ENCODE results near the gene MEMO1. TPM values are rescaled to one million over a fixed set of nuclear protein-coding genes. Genes with fewer than 3 reads are reported as not detected.
"Not testable (repeated sequence)": the region's sequence is repeated elsewhere in the genome, so short reads cannot be mapped to it uniquely, and the experiment has no call there.

The MEMO1 gene
- total RNA-seq, 2 experiments from 2014 or later: 39.6 to 39.8 TPM

DNA sequence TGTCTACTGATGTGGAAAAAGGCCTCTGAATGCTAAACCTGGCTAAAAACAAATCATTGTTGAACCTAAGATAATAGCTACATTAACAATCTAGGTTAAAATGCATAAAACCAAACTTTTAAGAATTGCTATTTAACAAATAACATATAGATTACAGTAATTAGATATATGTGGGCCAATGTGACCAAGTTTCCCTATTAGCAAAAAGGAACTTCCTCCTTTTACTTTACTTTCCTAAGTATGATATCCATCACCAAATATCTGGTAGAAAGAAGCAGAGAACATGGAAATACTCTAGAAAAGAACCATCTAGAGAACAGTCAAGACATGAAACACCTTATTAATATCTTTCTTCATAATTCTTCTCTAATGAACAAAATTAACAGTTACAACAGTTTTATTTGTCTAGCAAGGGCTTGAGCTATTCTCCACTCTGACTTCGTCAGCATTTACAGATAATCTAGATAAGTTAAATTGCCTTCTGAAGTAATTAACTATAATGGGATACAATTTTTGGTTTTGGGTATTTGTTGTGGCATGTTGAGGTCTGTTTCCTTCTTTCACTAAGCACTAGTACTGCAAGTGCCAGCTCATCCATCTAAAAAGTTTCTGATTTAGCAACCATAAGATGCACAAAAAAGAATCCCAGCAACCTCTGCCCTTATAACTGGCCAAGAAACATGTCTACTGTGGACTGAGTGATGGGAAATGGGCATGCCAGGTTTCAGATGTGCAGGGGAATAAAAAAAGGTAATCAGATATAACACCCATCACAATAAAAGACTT lies 53.3 kb downstream of the MEMO1 start:
- Mint-ChIP-seq H3K36me3 (ENCODE audit: low read depth) (peaks cover 31% of the 10 kb centered on the region), H3K9me3 (no peaks in the 10 kb centered on the region), H3K27ac (peak overlapping the region; percentile 7), H3K27me3 (no peaks in the 10 kb centered on the region), H3K4me3 (peak overlapping the region; percentile 42), H3K4me1 (ENCODE audit: low read depth) (peaks cover 50% of the 10 kb centered on the region)
- Histone ChIP-seq H3K36me3 (ENCODE audit: insufficient read depth, low read length) (no peaks in the 10 kb centered on the region), H3K27me3 (ENCODE audit: control insufficient read depth in 1 of 2, insufficient read depth in 2 of 2, low read length in 2 of 2) (no peaks in the 10 kb centered on the region), H3K27ac (ENCODE audit: low read depth in 1 of 2, low read length in 2 of 2) (no peak overlapping the region), H3K4me3 (ENCODE audit: low read length) (no peak overlapping the region), H3K4me1 (ENCODE audit: insufficient read depth, low read length) (peaks cover 21% of the 10 kb centered on the region), H3K9me3 (ENCODE audit: control insufficient read depth in 1 of 2, insufficient read depth in 1 of 2, low read length in 2 of 2) (no peaks in the 10 kb centered on the region)
- ATAC-seq (ENCODE audit: poor library complexity) (no peak), DNase-seq (no peak)
- intact Hi-C loops (cut with DNase I, micrococcal nuclease): no loop called here
- ChIA-PET POLR2A (interaction anchor here (0.6 to 0.7 kb wide), 2 partner anchors 9 to 53 kb away, joined by 3 read pairs; partner anchors contain the start of gene MEMO1), CTCF (interaction anchor here (0.6 to 1.1 kb wide), 2 partner anchors 9 to 58 kb away, joined by 3 read pairs; no protein-coding TSS in a partner anchor)
- TF ChIP-seq, protein P1, sequence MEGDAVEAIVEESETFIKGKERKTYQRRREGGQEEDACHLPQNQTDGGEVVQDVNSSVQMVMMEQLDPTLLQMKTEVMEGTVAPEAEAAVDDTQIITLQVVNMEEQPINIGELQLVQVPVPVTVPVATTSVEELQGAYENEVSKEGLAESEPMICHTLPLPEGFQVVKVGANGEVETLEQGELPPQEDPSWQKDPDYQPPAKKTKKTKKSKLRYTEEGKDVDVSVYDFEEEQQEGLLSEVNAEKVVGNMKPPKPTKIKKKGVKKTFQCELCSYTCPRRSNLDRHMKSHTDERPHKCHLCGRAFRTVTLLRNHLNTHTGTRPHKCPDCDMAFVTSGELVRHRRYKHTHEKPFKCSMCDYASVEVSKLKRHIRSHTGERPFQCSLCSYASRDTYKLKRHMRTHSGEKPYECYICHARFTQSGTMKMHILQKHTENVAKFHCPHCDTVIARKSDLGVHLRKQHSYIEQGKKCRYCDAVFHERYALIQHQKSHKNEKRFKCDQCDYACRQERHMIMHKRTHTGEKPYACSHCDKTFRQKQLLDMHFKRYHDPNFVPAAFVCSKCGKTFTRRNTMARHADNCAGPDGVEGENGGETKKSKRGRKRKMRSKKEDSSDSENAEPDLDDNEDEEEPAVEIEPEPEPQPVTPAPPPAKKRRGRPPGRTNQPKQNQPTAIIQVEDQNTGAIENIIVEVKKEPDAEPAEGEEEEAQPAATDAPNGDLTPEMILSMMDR (IDR thresholded peaks at IDR 0.05): no peak

GRCh38 chr2:31956934-31957333 lies 53.9 kb downstream of the MEMO1 start:
- H3K4me3 Mint-ChIP-seq: peak overlapping the region; percentile 34
- ATAC-seq (ENCODE audit: poor library complexity); H3K9me3 Mint-ChIP-seq; H3K27ac ChIP-seq (ENCODE audit: low read depth in 1 of 2, low read length in 2 of 2); H3K4me3 ChIP-seq (ENCODE audit: low read length); H3K36me3 ChIP-seq (ENCODE audit: insufficient read depth, low read length); H3K9me3 ChIP-seq (ENCODE audit: control insufficient read depth in 1 of 2, insufficient read depth in 1 of 2, low read length in 2 of 2); intact Hi-C loops (cut with DNase I, micrococcal nuclease); H3K27me3 ChIP-seq (ENCODE audit: control insufficient read depth in 1 of 2, insufficient read depth in 2 of 2, low read length in 2 of 2); H3K27me3 Mint-ChIP-seq: not testable (repeated sequence)
- peaks cover 27% of the 10 kb centered on the region for H3K36me3 Mint-ChIP-seq (ENCODE audit: low read depth)
- CTCF ChIA-PET: interaction anchor here (1.1 kb wide), 1 partner anchor 10 kb away, joined by 3 read pairs; no protein-coding TSS in a partner anchor
- H3K4me1 ChIP-seq (ENCODE audit: insufficient read depth, low read length): peaks cover 21% of the 10 kb centered on the region
- peak overlapping the region; percentile 42 for H3K27ac Mint-ChIP-seq
- peak in 3 of 14 experiments; percentile 13 to 40 (median 30) for DNase-seq
- peaks cover 43% of the 10 kb centered on the region for H3K4me1 Mint-ChIP-seq (ENCODE audit: low read depth)
- POLR2A ChIA-PET: interaction anchor here (0.7 kb wide), 1 partner anchor 54 kb away, joined by 3 read pairs; the partner anchor contains the start of gene MEMO1

GRCh38 chr2:31956312-31956711 lies 54.5 kb downstream of the MEMO1 start:
- no peak overlapping the region for H3K4me3 ChIP-seq (ENCODE audit: low read length)
- intact Hi-C loops (cut with DNase I, micrococcal nuclease): no loop called here

GRCh38 chr2:31953095-31953494 lies 57.7 kb downstream of the MEMO1 start:
- H3K27me3 ChIP-seq (ENCODE audit: control insufficient read depth in 1 of 2, insufficient read depth in 2 of 2, low read length in 2 of 2); DNase-seq; H3K27ac ChIP-seq (ENCODE audit: low read depth in 1 of 2, low read length in 2 of 2); H3K4me3 Mint-ChIP-seq; CTCF ChIA-PET; H3K27me3 Mint-ChIP-seq; H3K9me3 ChIP-seq (ENCODE audit: control insufficient read depth in 1 of 2, insufficient read depth in 1 of 2, low read length in 2 of 2); H3K36me3 ChIP-seq (ENCODE audit: insufficient read depth, low read length); H3K27ac Mint-ChIP-seq; H3K4me1 ChIP-seq (ENCODE audit: insufficient read depth, low read length); ATAC-seq (ENCODE audit: poor library complexity); H3K9me3 Mint-ChIP-seq; H3K4me3 ChIP-seq (ENCODE audit: low read length); intact Hi-C loops (cut with DNase I, micrococcal nuclease): not testable (repeated sequence)
- H3K4me1 Mint-ChIP-seq (ENCODE audit: low read depth): peaks cover 31% of the 10 kb centered on the region
- peaks cover 36% of the 10 kb centered on the region for H3K36me3 Mint-ChIP-seq (ENCODE audit: low read depth)
- POLR2A ChIA-PET: interaction anchor here (0.6 kb wide), 1 partner anchor 138 kb away, joined by 4 read pairs; no protein-coding TSS in a partner anchor

More at GRCh38 chr2:31956312-31956711, 54.5 kb downstream of the MEMO1 start:
- peak overlapping the region; percentile 42 for H3K27ac Mint-ChIP-seq
- TF ChIP-seq, protein P1 (IDR thresholded peaks at IDR 0.05): no peak
- H3K27me3 Mint-ChIP-seq: no peaks in the 10 kb centered on the region
- ATAC-seq (ENCODE audit: poor library complexity): no peak
- Histone ChIP-seq H3K27me3 (ENCODE audit: control insufficient read depth in 1 of 2, insufficient read depth in 2 of 2, low read length in 2 of 2) (no peaks in the 10 kb centered on the region), H3K4me1 (ENCODE audit: insufficient read depth, low read length) (peaks cover 18% of the 10 kb centered on the region), H3K9me3 (ENCODE audit: control insufficient read depth in 1 of 2, insufficient read depth in 1 of 2, low read length in 2 of 2) (no peaks in the 10 kb centered on the region), H3K36me3 (ENCODE audit: insufficient read depth, low read length) (no peaks in the 10 kb centered on the region), H3K27ac (ENCODE audit: low read depth in 1 of 2, low read length in 2 of 2) (no peak overlapping the region)
- peak overlapping the region; percentile 34 for H3K4me3 Mint-ChIP-seq
- DNase-seq: no peak
- no peaks in the 10 kb centered on the region for H3K9me3 Mint-ChIP-seq
- peaks cover 25% of the 10 kb centered on the region for H3K36me3 Mint-ChIP-seq (ENCODE audit: low read depth)
- H3K4me1 Mint-ChIP-seq (ENCODE audit: low read depth): peaks cover 38% of the 10 kb centered on the region
- ChIA-PET POLR2A (no interaction called here), CTCF (no interaction called here)
